Activated T-helper 17 cell treated with anti-CD3 and anti-CD28 coated beads, Interleukin-2, amount 50 U/mL, for 72 hours (primary cell): Measurements from ENCODE around the gene PTN. TPM values are rescaled to one million over a fixed set of nuclear protein-coding genes. Genes with fewer than 3 reads are reported as not detected.
"Not testable (repeated sequence)": the region's sequence is repeated elsewhere in the genome, so short reads cannot be mapped to it uniquely, and the experiment has no call there.

ENCODE experiments used
- ATAC-seq: fragments of 150-1000 bp; cut with Tn5 transposase; replicated peaks from 2 replicates; pipeline ENCODE4 v1.10.0; 2021; ENCODE audit warnings: mild to moderate bottlenecking, moderate library complexity
- H3K27ac Mint-ChIP-seq: one replicate; pipeline ENCODE4 v1.8.0; 2022; ENCODE audit warnings: mixed read lengths
- H3K27me3 Mint-ChIP-seq: one replicate; pipeline ENCODE4 v1.8.0; 2022; ENCODE audit warnings: mixed read lengths
- H3K36me3 Mint-ChIP-seq: one replicate; pipeline ENCODE4 v1.8.0; 2022; ENCODE audit warnings: low read depth, mild to moderate bottlenecking, mixed read lengths
- H3K4me1 Mint-ChIP-seq: one replicate; pipeline ENCODE4 v1.8.0; 2022; ENCODE audit warnings: mixed read lengths
- H3K4me3 Mint-ChIP-seq: one replicate; pipeline ENCODE4 v1.8.0; 2022; ENCODE audit warnings: mild to moderate bottlenecking, mixed read lengths
- H3K9me3 Mint-ChIP-seq: one replicate; pipeline ENCODE4 v1.8.0; 2022; ENCODE audit warnings: mixed read lengths
- total RNA-seq, 2 donors: library from RNA; stranded (reverse); gene quantifications; one replicate each; pipeline ENCODE4 v1.2.3, GENCODE V29; 2022

PTN gene
- total RNA-seq, 2 donors from 2014 or later = 0.37 TPM; not detected in 1

- not testable (repeated sequence) for H3K9me3 Mint-ChIP-seq, H3K4me3 Mint-ChIP-seq, H3K27ac Mint-ChIP-seq, ATAC-seq, H3K27me3 Mint-ChIP-seq, H3K36me3 Mint-ChIP-seq, H3K4me1 Mint-ChIP-seq
Measured at GRCh38 chr7:137265480-137265879, 78.1 kb downstream of the PTN start.

DNA sequence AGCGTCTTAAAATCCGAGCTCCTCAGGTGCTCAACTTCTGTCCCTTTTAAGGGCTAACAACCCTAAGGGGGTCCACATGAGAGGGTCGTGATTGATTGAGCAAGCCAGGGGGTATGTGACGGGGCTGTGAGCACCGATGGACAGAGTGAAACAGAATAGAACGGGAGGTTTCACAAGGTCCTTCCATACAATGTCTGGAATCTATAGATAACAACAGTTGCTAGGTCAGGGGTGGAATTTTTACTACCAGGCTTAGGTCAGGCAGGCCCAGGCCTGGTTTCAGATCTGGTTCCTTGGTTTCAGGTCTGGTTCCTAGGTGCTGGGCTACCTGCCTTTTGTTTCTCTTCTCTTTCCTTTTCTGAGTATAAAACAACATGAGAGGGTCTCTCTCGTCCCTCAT lies 80.9 kb downstream of the PTN start:
- no peak for ATAC-seq
- H3K36me3 Mint-ChIP-seq = no peaks in the 10 kb centered on the region
- H3K9me3 Mint-ChIP-seq = peaks cover 4% of the 10 kb centered on the region
- H3K4me3 Mint-ChIP-seq = no peak overlapping the region
- no peaks in the 10 kb centered on the region for H3K4me1 Mint-ChIP-seq
- no peaks in the 10 kb centered on the region for H3K27me3 Mint-ChIP-seq
- no peak overlapping the region for H3K27ac Mint-ChIP-seq

GRCh38 chr7:137258552-137258951 lies 85.0 kb downstream of the PTN start:
- H3K36me3 Mint-ChIP-seq = no peaks in the 10 kb centered on the region
- H3K4me1 Mint-ChIP-seq = no peaks in the 10 kb centered on the region
- no peak for ATAC-seq
- no peak overlapping the region for H3K4me3 Mint-ChIP-seq
- H3K27ac Mint-ChIP-seq = no peak overlapping the region
- H3K27me3 Mint-ChIP-seq = no peaks in the 10 kb centered on the region
- H3K9me3 Mint-ChIP-seq = no peaks in the 10 kb centered on the region

GRCh38 chr7:137254766-137255165 lies 88.8 kb downstream of the PTN start:
- no peaks in the 10 kb centered on the region for H3K27me3 Mint-ChIP-seq
- no peak overlapping the region for H3K4me3 Mint-ChIP-seq

GRCh38 chr7:137245890-137246289 lies 97.6 kb downstream of the PTN start:
- ATAC-seq = no peak
- H3K36me3 Mint-ChIP-seq = no peaks in the 10 kb centered on the region
- H3K4me3 Mint-ChIP-seq = no peak overlapping the region
- H3K27me3 Mint-ChIP-seq = no peaks in the 10 kb centered on the region
- no peaks in the 10 kb centered on the region for H3K4me1 Mint-ChIP-seq
- no peaks in the 10 kb centered on the region for H3K9me3 Mint-ChIP-seq
- H3K27ac Mint-ChIP-seq = no peak overlapping the region

More at GRCh38 chr7:137254766-137255165, 88.8 kb downstream of the PTN start:
- H3K36me3 Mint-ChIP-seq = no peaks in the 10 kb centered on the region
- no peak overlapping the region for H3K27ac Mint-ChIP-seq
- H3K9me3 Mint-ChIP-seq = no peaks in the 10 kb centered on the region
- ATAC-seq = no peak
- H3K4me1 Mint-ChIP-seq = no peaks in the 10 kb centered on the region

DNA sequence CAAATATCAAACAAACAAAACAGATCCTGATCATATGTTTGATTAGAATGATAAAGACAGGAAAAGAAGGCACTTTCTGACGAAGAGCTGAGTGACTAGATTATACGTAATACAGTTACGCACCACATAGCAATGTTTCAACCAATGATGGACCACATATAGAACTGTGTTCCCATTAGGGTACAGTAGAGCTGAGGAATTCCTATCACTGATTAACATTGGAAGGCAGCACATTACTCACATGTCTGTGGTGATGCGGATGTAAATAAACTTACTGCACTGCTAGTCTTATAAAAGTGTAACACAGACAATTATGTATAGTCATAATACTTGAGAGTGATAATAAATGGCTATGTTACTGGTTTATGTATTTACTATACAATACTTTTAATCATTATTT lies 98.3 kb downstream of the PTN start:
- no peaks in the 10 kb centered on the region for H3K9me3 Mint-ChIP-seq
- no peak overlapping the region for H3K4me3 Mint-ChIP-seq
- no peak overlapping the region for H3K27ac Mint-ChIP-seq
- no peak for ATAC-seq
- H3K4me1 Mint-ChIP-seq = no peaks in the 10 kb centered on the region
- H3K36me3 Mint-ChIP-seq = no peaks in the 10 kb centered on the region
- H3K27me3 Mint-ChIP-seq = no peaks in the 10 kb centered on the region

DNA sequence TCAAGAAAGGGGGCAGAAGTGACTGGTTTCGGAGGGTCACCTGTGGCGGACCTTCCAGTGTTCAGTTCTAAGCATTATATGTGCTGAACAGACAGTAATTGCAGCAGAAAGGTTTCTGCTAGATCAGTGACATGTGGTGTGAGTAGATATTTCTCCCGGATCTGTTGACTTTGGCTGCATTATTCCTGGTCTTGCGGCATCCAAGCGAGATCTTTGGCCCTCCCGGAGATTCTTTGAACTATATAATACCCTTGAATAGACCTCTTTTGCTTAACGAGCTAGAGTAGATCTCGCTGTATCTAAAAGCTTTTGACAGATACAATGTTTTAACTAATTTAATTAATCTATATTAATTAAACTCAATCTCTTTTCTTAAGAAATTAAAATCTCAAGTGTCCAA lies 99.8 kb downstream of the PTN start:
- Mint-ChIP-seq H3K4me1 (no peaks in the 10 kb centered on the region), H3K27ac (no peak overlapping the region), H3K27me3 (no peaks in the 10 kb centered on the region), H3K4me3 (no peak overlapping the region), H3K36me3 (no peaks in the 10 kb centered on the region), H3K9me3 (no peaks in the 10 kb centered on the region)
- ATAC-seq = no peak

- Mint-ChIP-seq H3K27me3 (no peaks in the 10 kb centered on the region), H3K9me3 (no peaks in the 10 kb centered on the region), H3K27ac (no peak overlapping the region), H3K4me1 (no peaks in the 10 kb centered on the region), H3K36me3 (no peaks in the 10 kb centered on the region), H3K4me3 (no peak overlapping the region)
- no peak for ATAC-seq
Measured at GRCh38 chr7:137242616-137243015, 100.9 kb downstream of the PTN start.

DNA sequence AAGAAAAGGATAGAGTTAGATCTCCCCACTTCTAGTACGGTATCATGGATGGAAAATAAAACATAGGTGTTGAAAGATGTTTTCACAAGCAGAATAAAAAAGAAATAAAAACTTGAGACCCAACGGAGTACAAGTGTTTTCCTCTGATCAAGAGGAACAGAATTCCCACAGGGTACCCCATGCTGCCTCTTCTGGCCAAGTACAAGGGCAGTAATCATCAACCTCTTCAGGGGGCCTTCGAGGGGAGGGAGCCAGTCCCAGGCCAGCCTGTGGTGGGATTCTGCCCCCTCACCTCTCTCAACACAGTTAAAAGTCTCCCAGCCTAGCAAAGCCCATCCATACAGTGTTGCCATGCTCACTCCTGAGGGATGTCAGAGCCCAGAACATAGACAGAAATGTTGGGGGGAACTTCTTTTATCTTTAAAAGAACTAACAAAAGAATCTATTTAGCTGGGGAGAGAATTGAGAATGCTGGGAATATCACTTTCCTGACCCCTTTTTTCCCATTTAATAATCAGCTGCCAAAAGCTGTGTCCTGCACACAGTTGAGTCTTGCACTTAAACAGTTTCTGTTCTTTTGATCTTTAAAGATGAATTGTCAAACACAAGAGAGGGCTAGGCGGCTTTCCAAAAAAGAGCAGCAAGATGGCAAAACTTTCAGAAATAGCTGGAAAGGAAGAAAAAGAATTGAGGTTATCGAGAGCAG lies 101.7 kb downstream of the PTN start:
- no peaks in the 10 kb centered on the region for H3K9me3 Mint-ChIP-seq
- ATAC-seq = no peak
- H3K27me3 Mint-ChIP-seq = no peaks in the 10 kb centered on the region
- no peaks in the 10 kb centered on the region for H3K4me1 Mint-ChIP-seq
- H3K27ac Mint-ChIP-seq = no peak overlapping the region
- no peak overlapping the region for H3K4me3 Mint-ChIP-seq
- H3K36me3 Mint-ChIP-seq = no peaks in the 10 kb centered on the region

- H3K4me1 Mint-ChIP-seq, H3K27me3 Mint-ChIP-seq, ATAC-seq, H3K4me3 Mint-ChIP-seq, H3K36me3 Mint-ChIP-seq, H3K9me3 Mint-ChIP-seq, H3K27ac Mint-ChIP-seq: not testable (repeated sequence)
Measured at GRCh38 chr7:137239186-137239585, 104.3 kb downstream of the PTN start.

DNA sequence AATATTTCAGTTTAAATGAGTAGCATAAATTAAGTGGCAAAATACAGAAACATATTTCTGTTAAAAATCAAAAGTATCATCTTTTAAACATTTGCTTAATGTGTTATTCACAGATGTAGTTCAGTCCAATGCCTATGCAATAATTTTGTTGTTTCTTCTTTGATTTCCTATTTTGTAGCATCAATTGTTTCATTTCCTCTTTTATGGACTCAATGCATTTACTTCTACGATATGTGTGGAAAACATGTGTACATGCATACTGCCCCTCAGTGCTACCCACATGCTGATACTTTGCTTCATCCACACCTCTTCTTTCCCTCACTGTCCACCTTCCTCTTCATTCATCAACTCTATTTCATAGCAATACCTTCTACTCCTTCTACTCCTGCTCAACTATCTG lies 108.1 kb downstream of the PTN start:
- Mint-ChIP-seq H3K4me1 (no peaks in the 10 kb centered on the region), H3K4me3 (no peak overlapping the region), H3K9me3 (peaks cover 15% of the 10 kb centered on the region), H3K27ac (no peak overlapping the region), H3K36me3 (no peaks in the 10 kb centered on the region), H3K27me3 (no peaks in the 10 kb centered on the region)
- ATAC-seq = no peak

- H3K4me3 Mint-ChIP-seq = no peak overlapping the region
- H3K36me3 Mint-ChIP-seq = no peaks in the 10 kb centered on the region
- H3K9me3 Mint-ChIP-seq = peaks cover 17% of the 10 kb centered on the region
- ATAC-seq = no peak
- H3K27ac Mint-ChIP-seq = no peak overlapping the region
- no peaks in the 10 kb centered on the region for H3K27me3 Mint-ChIP-seq
- no peaks in the 10 kb centered on the region for H3K4me1 Mint-ChIP-seq
Measured at GRCh38 chr7:137231167-137231566, 112.4 kb downstream of the PTN start.

DNA sequence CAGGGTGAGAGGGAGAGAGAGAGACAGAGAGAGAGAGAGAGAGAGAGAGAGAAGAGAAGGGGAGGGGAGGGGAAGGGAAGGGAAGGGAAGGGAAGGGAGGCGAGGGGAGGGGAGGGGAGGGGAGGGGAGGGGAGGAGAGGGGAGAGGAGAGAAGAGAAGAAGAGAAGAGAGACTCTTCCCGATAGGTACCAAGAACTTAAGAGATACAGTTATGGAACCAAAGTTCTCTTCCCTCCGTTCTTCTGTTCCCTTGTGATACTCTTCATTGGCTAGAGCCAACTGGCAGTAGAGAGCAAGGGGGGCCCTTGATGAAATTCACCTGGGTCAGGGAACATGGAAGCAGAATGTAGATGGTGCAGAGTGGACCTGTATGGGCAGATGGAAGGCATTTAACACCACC lies 122.1 kb downstream of the PTN start:
- Mint-ChIP-seq H3K4me3 (no peak overlapping the region), H3K9me3 (peaks cover 16% of the 10 kb centered on the region), H3K27me3 (no peaks in the 10 kb centered on the region), H3K27ac (no peak overlapping the region), H3K4me1 (no peaks in the 10 kb centered on the region), H3K36me3 (no peaks in the 10 kb centered on the region)
- no peak for ATAC-seq

DNA sequence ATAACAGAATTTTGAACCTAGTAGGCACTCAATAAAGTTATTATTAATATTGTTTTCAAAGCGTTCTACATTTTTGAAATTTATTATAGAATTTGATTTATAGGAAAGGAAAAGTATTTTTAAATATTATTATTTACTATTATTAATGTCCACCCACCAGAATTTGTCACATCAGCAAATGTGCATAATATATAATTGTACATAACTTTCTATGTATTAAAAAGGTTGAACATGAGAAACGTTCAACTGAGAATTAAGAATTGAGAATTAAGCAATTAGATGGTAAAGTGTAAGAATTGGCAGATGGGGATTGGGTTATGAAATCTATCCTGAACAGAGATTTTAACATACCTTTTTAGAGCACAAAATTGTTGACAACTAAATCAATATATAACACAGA lies 129.8 kb downstream of the PTN start:
- no peaks in the 10 kb centered on the region for H3K36me3 Mint-ChIP-seq
- ATAC-seq = no peak
- no peaks in the 10 kb centered on the region for H3K4me1 Mint-ChIP-seq
- no peaks in the 10 kb centered on the region for H3K27me3 Mint-ChIP-seq
- H3K27ac Mint-ChIP-seq = no peak overlapping the region
- H3K9me3 Mint-ChIP-seq = peaks cover 25% of the 10 kb centered on the region
- no peak overlapping the region for H3K4me3 Mint-ChIP-seq

GRCh38 chr7:137209151-137209817 lies 134.2 kb downstream of the PTN start:
- peaks cover 12% of the 10 kb centered on the region for H3K9me3 Mint-ChIP-seq
- H3K4me1 Mint-ChIP-seq = no peaks in the 10 kb centered on the region
- H3K36me3 Mint-ChIP-seq = no peaks in the 10 kb centered on the region
- no peak for ATAC-seq
- H3K27ac Mint-ChIP-seq = no peak overlapping the region
- no peak overlapping the region for H3K4me3 Mint-ChIP-seq
- H3K27me3 Mint-ChIP-seq = no peaks in the 10 kb centered on the region
